Spleen (tissue), 7 donors: ENCODE measurements around the gene CHMP5.

ENCODE experiments used
- CTCF ChIP-seq, 11 experiments: fragments of 200-600 bp in 7 of 11; fragments of 450-650 bp in 4 of 11; sonication (generic) in 4 of 11; IDR thresholded peaks in 8 of 11; conservative IDR thresholded peaks in 3 of 11; 1 replicate in 7 of 11; 2 replicates in 4 of 11; pipeline versions ENCODE4 v1.4.0 to v1.8.0; 2016 to 2021; ENCODE audit warnings: antibody characterized with exemption in 11 of 11, inconsistent platforms in 4 of 11, mild to moderate bottlenecking in 1 of 11
- POLR2A ChIP-seq, 3 donors: fragments of 450-650 bp; IDR thresholded peaks; one replicate each; pipeline ENCODE4 v1.5.1; 2017; ENCODE audit warnings: antibody characterized with exemption in 3 of 3, mild to moderate bottlenecking in 1 of 3
- POLR2AphosphoS5 ChIP-seq, 3 donors: sonication (generic); formaldehyde crosslinking; IDR thresholded peaks; one replicate each; pipeline ENCODE4 v1.5.1; 2017; ENCODE audit warnings: antibody characterized with exemption in 3 of 3
- donor health status: DM: no; HTN: no; CAD: no; lungs with moderate emphysema.
- donor health status: DM: no; HTN: no; CAD: no.
- donor health status: DM: no; HTN: no; CAD: no.

- TF ChIP-seq CTCF (IDR thresholded peaks at IDR 0.05 in 8 of 11, conservative IDR thresholded peaks at IDR 0.05 in 3 of 11) = no peak
- TF ChIP-seq POLR2AphosphoS5 (IDR thresholded peaks at IDR 0.05) = no peak
- no peak for TF ChIP-seq POLR2A (IDR thresholded peaks at IDR 0.05)
Measured at GRCh38 chr9:33265211-33265865, 489 bp downstream of the CHMP5 start.
